Duodenal mucosa (tissue), 2 donors: ENCODE results near the gene RESF1.

Experiments used
- H3K27ac ChIP-seq: one replicate; pipeline ENCODE4 v1.7.0; 2013; ENCODE audit warnings: low read depth, low read length
- H3K27me3 ChIP-seq, 2 donors: one replicate each; pipeline ENCODE4 v1.7.0; 2013; ENCODE audit warnings: low read length in 2 of 2, control low read depth in 1 of 2; ENCODE audit not compliant: insufficient read depth in 2 of 2, control insufficient read depth in 1 of 2
- H3K36me3 ChIP-seq, 2 donors: one replicate each; pipeline ENCODE4 v1.7.0; 2013; ENCODE audit warnings: low read length in 2 of 2, control low read depth in 1 of 2; ENCODE audit not compliant: insufficient read depth in 2 of 2, control insufficient read depth in 1 of 2
- H3K4me1 ChIP-seq, 2 donors: one replicate each; pipeline ENCODE4 v1.7.0; 2013; ENCODE audit warnings: low read length in 2 of 2, control low read depth in 1 of 2; ENCODE audit not compliant: insufficient read depth in 2 of 2, control insufficient read depth in 1 of 2
- H3K4me3 ChIP-seq, 2 donors: one replicate each; pipeline ENCODE4 v1.7.0; 2013; ENCODE audit warnings: low read length in 2 of 2, low read depth in 1 of 2
- H3K9ac ChIP-seq, 2 donors: one replicate each; pipeline ENCODE4 v1.7.0; 2013; ENCODE audit warnings: low read length in 2 of 2, low read depth in 1 of 2
- H3K9me3 ChIP-seq, 2 donors: one replicate each; pipeline ENCODE4 v1.7.0; 2013; ENCODE audit warnings: low read length in 2 of 2, control low read depth in 1 of 2; ENCODE audit not compliant: control insufficient read depth in 1 of 2

RESF1 gene

GRCh38 chr12:32005496-32006125, 46.4 kb downstream of the RESF1 start:
- Histone ChIP-seq H3K27me3 (no peaks in the 10 kb centered on the region), H3K9me3 (no peaks in the 10 kb centered on the region), H3K4me3 (no peak overlapping the region), H3K27ac (no peak overlapping the region), H3K9ac (no peak overlapping the region), H3K4me1 (no peaks in the 10 kb centered on the region), H3K36me3 (no peaks in the 10 kb centered on the region)
